Measurements from ENCODE around the gene ANKRD34A. TPM values are rescaled to one million over a fixed set of nuclear protein-coding genes. Genes with fewer than 3 reads are reported as not detected.

Gene ANKRD34A
- total RNA-seq, 1 experiment from 2014 or later = 2.8 TPM

DNA sequence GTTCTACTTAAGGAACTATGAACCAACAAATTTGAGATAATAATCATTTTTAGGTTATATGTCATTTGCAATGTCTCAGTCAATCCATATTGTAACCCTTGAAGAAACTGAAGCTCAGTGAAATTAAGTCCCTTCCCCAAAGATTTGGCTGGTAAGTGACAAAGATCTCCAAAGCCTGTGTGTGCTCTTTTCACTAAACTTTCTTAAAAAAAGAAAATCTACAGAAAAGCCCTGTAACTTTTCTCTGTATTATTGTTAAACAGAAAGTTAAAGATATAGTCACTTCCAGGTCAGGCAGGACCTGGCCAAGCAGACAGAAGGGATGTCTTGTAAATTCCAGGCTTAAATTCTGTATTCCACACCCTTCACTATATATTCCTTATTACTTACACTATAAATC, 8.0 kb downstream of the ANKRD34A start:
- ChIA-PET POLR2A (ENCODE audit: unreplicated experiment) (no interaction called here), CTCF (no interaction called here)
- peak overlapping the region; percentile 83; the same call in 1 of the 2 replicates for H2AFZ ChIP-seq (ENCODE audit: low read length)
- peak overlapping the region; percentile 76 for H3K4me3 ChIP-seq (ENCODE audit: low read length)
- intact Hi-C loops (cut with micrococcal nuclease) = loop anchor here (2.0 to 5.0 kb wide), 2 partner anchors 39 to 98 kb away; partner anchors contain the start of genes PEX11B and PIAS3
- H3K27ac ChIP-seq (ENCODE audit: low read length) = no peak overlapping the region
- TF ChIP-seq, protein P1, sequence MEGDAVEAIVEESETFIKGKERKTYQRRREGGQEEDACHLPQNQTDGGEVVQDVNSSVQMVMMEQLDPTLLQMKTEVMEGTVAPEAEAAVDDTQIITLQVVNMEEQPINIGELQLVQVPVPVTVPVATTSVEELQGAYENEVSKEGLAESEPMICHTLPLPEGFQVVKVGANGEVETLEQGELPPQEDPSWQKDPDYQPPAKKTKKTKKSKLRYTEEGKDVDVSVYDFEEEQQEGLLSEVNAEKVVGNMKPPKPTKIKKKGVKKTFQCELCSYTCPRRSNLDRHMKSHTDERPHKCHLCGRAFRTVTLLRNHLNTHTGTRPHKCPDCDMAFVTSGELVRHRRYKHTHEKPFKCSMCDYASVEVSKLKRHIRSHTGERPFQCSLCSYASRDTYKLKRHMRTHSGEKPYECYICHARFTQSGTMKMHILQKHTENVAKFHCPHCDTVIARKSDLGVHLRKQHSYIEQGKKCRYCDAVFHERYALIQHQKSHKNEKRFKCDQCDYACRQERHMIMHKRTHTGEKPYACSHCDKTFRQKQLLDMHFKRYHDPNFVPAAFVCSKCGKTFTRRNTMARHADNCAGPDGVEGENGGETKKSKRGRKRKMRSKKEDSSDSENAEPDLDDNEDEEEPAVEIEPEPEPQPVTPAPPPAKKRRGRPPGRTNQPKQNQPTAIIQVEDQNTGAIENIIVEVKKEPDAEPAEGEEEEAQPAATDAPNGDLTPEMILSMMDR (conservative IDR thresholded peaks at IDR 0.05; ENCODE audit: low read depth, low read length) = no peak
- no peak for TF ChIP-seq EZH2 (IDR thresholded peaks at IDR 0.05; ENCODE audit: low read length, unreplicated experiment)
- no peak for TF ChIP-seq EZH2phosphoT487 (IDR thresholded peaks at IDR 0.05; ENCODE audit: borderline replicate concordance, low read length)
- DNase-seq (no peak), ATAC-seq (no peak)
- no peaks in the 10 kb centered on the region for H3K9me3 ChIP-seq (ENCODE audit: low read length)
- peaks cover 24% of the 10 kb centered on the region for H3K79me2 ChIP-seq (ENCODE audit: low read length)
- no peaks in the 10 kb centered on the region for H3K27me3 ChIP-seq (ENCODE audit: low read length)
- H4K20me1 ChIP-seq (ENCODE audit: low read length) = no peaks in the 10 kb centered on the region
- peaks cover 33% of the 10 kb centered on the region for H3K4me1 ChIP-seq (ENCODE audit: insufficient read depth, low read length)
- H3K9me2 ChIP-seq (replicated peaks; ENCODE audit: low read length) = no peaks in the 10 kb centered on the region
- H3K4me2 ChIP-seq (ENCODE audit: low read length) = peak overlapping the region; percentile 84
- peak overlapping the region; percentile 50 for H3K9ac ChIP-seq (ENCODE audit: low read length)
- no peaks in the 10 kb centered on the region for H3K36me3 ChIP-seq (ENCODE audit: low read depth, low read length)
- H3F3A ChIP-seq (ENCODE audit: low read length, unreplicated experiment) = no peaks in the 10 kb centered on the region
- no TSS peak for BruUV-seq (replicated peaks)

DNA sequence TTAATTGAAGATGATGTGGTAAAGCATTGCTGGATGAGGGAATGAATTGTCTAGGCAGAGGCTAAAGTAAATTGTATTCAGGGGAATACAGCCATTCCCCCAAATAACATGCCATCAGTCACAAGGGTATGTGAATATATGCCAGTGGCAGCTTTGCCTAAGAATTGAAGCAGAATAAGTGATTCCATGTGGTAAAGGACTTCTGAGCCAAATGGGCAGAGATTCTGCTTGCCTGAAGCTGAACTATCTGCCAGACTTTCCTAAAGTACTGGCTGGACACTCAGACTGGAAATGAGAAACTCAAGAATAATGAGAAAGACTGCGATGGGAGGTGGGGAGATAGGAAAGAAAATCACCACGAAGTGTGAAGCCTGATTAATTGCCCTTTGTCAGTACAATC, 8.9 kb downstream of the ANKRD34A start:
- ATAC-seq = no peak

DNA sequence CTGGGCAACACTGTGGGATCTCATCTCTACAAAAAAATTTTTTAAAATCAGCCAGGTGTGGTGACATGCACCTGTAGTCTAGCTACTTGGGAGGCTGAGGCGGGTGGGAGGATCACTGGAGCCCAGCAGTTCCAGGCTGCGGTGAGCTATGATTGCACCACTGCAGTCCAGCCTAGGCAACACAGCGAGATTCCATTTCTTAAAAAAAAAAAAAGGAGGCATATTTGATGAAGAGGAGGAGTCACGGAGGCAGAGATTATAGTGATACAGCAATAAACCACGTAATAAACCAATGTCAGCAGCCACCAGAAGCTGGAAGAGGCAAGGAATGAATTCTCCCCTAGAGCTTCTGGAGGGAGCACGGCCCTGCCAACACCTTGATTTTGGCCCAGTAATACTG, 10.5 kb downstream of the ANKRD34A start:
- ATAC-seq (no peak), DNase-seq (no peak)
- Histone ChIP-seq H3K27ac (ENCODE audit: low read length) (no peak overlapping the region), H3K36me3 (ENCODE audit: low read depth, low read length) (no peaks in the 10 kb centered on the region), H3K4me3 (ENCODE audit: low read length) (no peak overlapping the region), H2AFZ (ENCODE audit: low read length) (no peak overlapping the region), H3F3A (ENCODE audit: low read length, unreplicated experiment) (no peaks in the 10 kb centered on the region), H3K9ac (ENCODE audit: low read length) (no peak overlapping the region), H3K79me2 (ENCODE audit: low read length) (peaks cover 24% of the 10 kb centered on the region), H3K9me2 (replicated peaks; ENCODE audit: low read length) (no peaks in the 10 kb centered on the region), H3K4me1 (ENCODE audit: insufficient read depth, low read length) (peaks cover 25% of the 10 kb centered on the region), H3K9me3 (ENCODE audit: low read length) (no peaks in the 10 kb centered on the region), H3K4me2 (ENCODE audit: low read length) (no peak overlapping the region), H4K20me1 (ENCODE audit: low read length) (no peaks in the 10 kb centered on the region), H3K27me3 (ENCODE audit: low read length) (no peaks in the 10 kb centered on the region)
- ChIA-PET POLR2A (ENCODE audit: unreplicated experiment) (no interaction called here), CTCF (interaction anchor here (0.6 kb wide), 1 partner anchor 11 kb away, joined by 3 read pairs; the partner anchor contains the start of genes ANKRD34A and POLR3GL)
- intact Hi-C loops (cut with micrococcal nuclease) = no loop called here
- no TSS peak for BruUV-seq (replicated peaks)
- TF ChIP-seq EZH2 (IDR thresholded peaks at IDR 0.05; ENCODE audit: low read length, unreplicated experiment) = no peak
- no peak for TF ChIP-seq EZH2phosphoT487 (IDR thresholded peaks at IDR 0.05; ENCODE audit: borderline replicate concordance, low read length)
- TF ChIP-seq, protein P1 (conservative IDR thresholded peaks at IDR 0.05; ENCODE audit: low read depth, low read length) = no peak

More for the DNA sequence above, 8.9 kb downstream of the ANKRD34A start:
- no peaks in the 10 kb centered on the region for H3K36me3 ChIP-seq (ENCODE audit: low read depth, low read length)
- intact Hi-C loops (cut with micrococcal nuclease) = loop anchor here (5.0 kb wide), 1 partner anchor 38 kb away; the partner anchor contains the start of gene PEX11B
- H3K4me1 ChIP-seq (ENCODE audit: insufficient read depth, low read length) = peaks cover 25% of the 10 kb centered on the region
- H3K9me2 ChIP-seq (replicated peaks; ENCODE audit: low read length) = no peaks in the 10 kb centered on the region
- H3K4me2 ChIP-seq (ENCODE audit: low read length) = peak overlapping the region; percentile 84
- no TSS peak for BruUV-seq (replicated peaks)
- ChIA-PET CTCF (no interaction called here), POLR2A (ENCODE audit: unreplicated experiment) (interaction anchor here (0.8 kb wide), 1 partner anchor 96 kb away, joined by 3 read pairs; no protein-coding TSS in a partner anchor)
- peaks cover 24% of the 10 kb centered on the region for H3K79me2 ChIP-seq (ENCODE audit: low read length)
- no peak overlapping the region for H2AFZ ChIP-seq (ENCODE audit: low read length)
- no peak overlapping the region for H3K9ac ChIP-seq (ENCODE audit: low read length)
- H3F3A ChIP-seq (ENCODE audit: low read length, unreplicated experiment) = no peaks in the 10 kb centered on the region
- no peaks in the 10 kb centered on the region for H3K9me3 ChIP-seq (ENCODE audit: low read length)
- no peaks in the 10 kb centered on the region for H3K27me3 ChIP-seq (ENCODE audit: low read length)
- H3K4me3 ChIP-seq (ENCODE audit: low read length) = no peak overlapping the region
- DNase-seq = no peak
- H4K20me1 ChIP-seq (ENCODE audit: low read length) = no peaks in the 10 kb centered on the region
- TF ChIP-seq EZH2 (IDR thresholded peaks at IDR 0.05; ENCODE audit: low read length, unreplicated experiment) = no peak
- TF ChIP-seq, protein P1 (conservative IDR thresholded peaks at IDR 0.05; ENCODE audit: low read depth, low read length) = no peak
- no peak for TF ChIP-seq EZH2phosphoT487 (IDR thresholded peaks at IDR 0.05; ENCODE audit: borderline replicate concordance, low read length)
- H3K27ac ChIP-seq (ENCODE audit: low read length) = no peak overlapping the region
